Measurements from ENCODE around the gene RXRA.

GRCh38 chr9:134317790-134318414 is 8.4 kb upstream of the RXRA start:
- TF ChIP-seq CTCF (IDR thresholded peaks at IDR 0.05) (no peak), EZH2 (IDR thresholded peaks at IDR 0.05; ENCODE audit: borderline replicate concordance, insufficient read depth, low read depth, low read length, poor library complexity, severe bottlenecking) (no peak)
